Measurements from ENCODE around the gene KAT7.

Gene KAT7

GRCh38 chr17:49784636-49785035 is 3.8 kb upstream of the KAT7 start:
- Histone ChIP-seq H3K9me3 (ENCODE audit: severe bottlenecking) (peaks cover 5% of the 10 kb centered on the region), H3K27ac (no peak overlapping the region), H3K27me3 (ENCODE audit: insufficient read depth, low read depth, severe bottlenecking) (no peaks in the 10 kb centered on the region), H3K4me3 (ENCODE audit: low read depth, low read length) (no peak overlapping the region), H3K36me3 (peaks cover 7% of the 10 kb centered on the region)
- no peak for TF ChIP-seq CTCF (IDR thresholded peaks at IDR 0.05; ENCODE audit: low read depth, low read length)
- no peak for DNase-seq

- H3K4me3 ChIP-seq (ENCODE audit: low read depth, low read length) = peak overlapping the region; percentile 92
- no peak for TF ChIP-seq CTCF (IDR thresholded peaks at IDR 0.05; ENCODE audit: low read depth, low read length)
- peak overlapping the region; percentile 99 for H3K27ac ChIP-seq
- no peaks in the 10 kb centered on the region for H3K27me3 ChIP-seq (ENCODE audit: insufficient read depth, low read depth, severe bottlenecking)
- peaks cover 40% of the 10 kb centered on the region for H3K36me3 ChIP-seq
- no peak for DNase-seq
- H3K9me3 ChIP-seq (ENCODE audit: severe bottlenecking) = peaks cover 5% of the 10 kb centered on the region
These were observed 500 bp upstream of the KAT7 start for GRCh38 chr17:49787884-49788477.

- no peaks in the 10 kb centered on the region for H3K27me3 ChIP-seq (ENCODE audit: insufficient read depth, low read depth, severe bottlenecking)
- no peak for TF ChIP-seq CTCF (IDR thresholded peaks at IDR 0.05; ENCODE audit: low read depth, low read length)
- DNase-seq = no peak
- H3K9me3 ChIP-seq (ENCODE audit: severe bottlenecking) = peaks cover 5% of the 10 kb centered on the region
- peaks cover 53% of the 10 kb centered on the region for H3K36me3 ChIP-seq
- H3K4me3 ChIP-seq (ENCODE audit: low read depth, low read length) = peak overlapping the region; percentile 45
- no peak overlapping the region for H3K27ac ChIP-seq
These were observed 730 bp downstream of the KAT7 start for GRCh38 chr17:49789243-49789578.

- DNase-seq = no peak
- TF ChIP-seq CTCF (IDR thresholded peaks at IDR 0.05; ENCODE audit: low read depth, low read length) = no peak
- Histone ChIP-seq H3K27me3 (ENCODE audit: insufficient read depth, low read depth, severe bottlenecking) (no peaks in the 10 kb centered on the region), H3K9me3 (ENCODE audit: severe bottlenecking) (no peaks in the 10 kb centered on the region), H3K27ac (no peak overlapping the region), H3K4me3 (ENCODE audit: low read depth, low read length) (no peak overlapping the region), H3K36me3 (peaks cover 90% of the 10 kb centered on the region)
These were observed 4.8 kb downstream of the KAT7 start for GRCh38 chr17:49793309-49793708.

GRCh38 chr17:49795372-49795771 is 6.9 kb downstream of the KAT7 start:
- DNase-seq = no peak
- no peaks in the 10 kb centered on the region for H3K27me3 ChIP-seq (ENCODE audit: insufficient read depth, low read depth, severe bottlenecking)
- no peaks in the 10 kb centered on the region for H3K9me3 ChIP-seq (ENCODE audit: severe bottlenecking)
- TF ChIP-seq CTCF (IDR thresholded peaks at IDR 0.05; ENCODE audit: low read depth, low read length) = no peak
- no peak overlapping the region for H3K27ac ChIP-seq
- H3K36me3 ChIP-seq = peaks cover 95% of the 10 kb centered on the region
- no peak overlapping the region for H3K4me3 ChIP-seq (ENCODE audit: low read depth, low read length)

- Histone ChIP-seq H3K9me3 (ENCODE audit: severe bottlenecking) (no peaks in the 10 kb centered on the region), H3K36me3 (peaks cover 91% of the 10 kb centered on the region), H3K4me3 (ENCODE audit: low read depth, low read length) (no peak overlapping the region), H3K27ac (no peak overlapping the region), H3K27me3 (ENCODE audit: insufficient read depth, low read depth, severe bottlenecking) (no peaks in the 10 kb centered on the region)
- DNase-seq = no peak
- TF ChIP-seq CTCF (IDR thresholded peaks at IDR 0.05; ENCODE audit: low read depth, low read length) = no peak
These were observed 9.7 kb downstream of the KAT7 start for GRCh38 chr17:49798182-49798581.
